Left renal cortex interstitium (tissue), 4 donors: Measurements from ENCODE around the gene TSSK2. TPM values are rescaled to one million over a fixed set of nuclear protein-coding genes. Genes with fewer than 3 reads are reported as not detected.
A peak's percentile ranks its signal among the peaks of the same experiment; 100 is the strongest.

Experiments used
- DNase-seq, 4 donors: peaks; one replicate each; pipeline ENCODE4 v3.0.0-alpha.2; 2013; ENCODE audit warnings: low read depth in 4 of 4, low spot score in 2 of 4, missing footprints in 1 of 4
- polyA plus RNA-seq, 4 donors: library from polyadenylated mRNA; unstranded; fragments of 120-200 nt; gene quantifications; one replicate each; pipeline ENCODE4 v1.2.1, GENCODE V29; 2013; ENCODE audit not compliant: insufficient read length in 4 of 4

TSSK2 gene
- polyA plus RNA-seq, 4 donors = not detected

- no peak for DNase-seq
These were observed 25.0 kb upstream of the TSSK2 start for GRCh38 chr22:19105867-19106802.

- no peak for DNase-seq
These were observed 24.0 kb upstream of the TSSK2 start for GRCh38 chr22:19106886-19107729.

GRCh38 chr22:19107730-19108074, 23.4 kb upstream of the TSSK2 start:
- no peak for DNase-seq

GRCh38 chr22:19108807-19109197, 22.3 kb upstream of the TSSK2 start:
- no peak for DNase-seq

GRCh38 chr22:19109198-19110063, 21.7 kb upstream of the TSSK2 start:
- no peak for DNase-seq

GRCh38 chr22:19110064-19110458, 21.0 kb upstream of the TSSK2 start:
- DNase-seq = no peak

GRCh38 chr22:19110646-19111045, 20.5 kb upstream of the TSSK2 start:
- DNase-seq = no peak

GRCh38 chr22:19111140-19111539, 20.0 kb upstream of the TSSK2 start:
- DNase-seq = no peak

- no peak for DNase-seq
These were observed 19.5 kb upstream of the TSSK2 start for GRCh38 chr22:19111584-19111983.

- no peak for DNase-seq
These were observed 17.7 kb upstream of the TSSK2 start for GRCh38 chr22:19113429-19113828.

GRCh38 chr22:19114984-19115552, 16.0 kb upstream of the TSSK2 start:
- no peak for DNase-seq

GRCh38 chr22:19115628-19116027, 15.5 kb upstream of the TSSK2 start:
- no peak for DNase-seq

- DNase-seq = no peak
These were observed 14.0 kb upstream of the TSSK2 start for GRCh38 chr22:19117111-19117512.

GRCh38 chr22:19118329-19118880, 12.7 kb upstream of the TSSK2 start:
- no peak for DNase-seq

- DNase-seq = no peak
These were observed 11.2 kb upstream of the TSSK2 start for GRCh38 chr22:19119949-19120348.

- DNase-seq = no peak
These were observed 10.1 kb upstream of the TSSK2 start for GRCh38 chr22:19120829-19121630.

GRCh38 chr22:19121631-19122142, 9.4 kb upstream of the TSSK2 start:
- DNase-seq = peak in 1 of 4 donors; percentile 18

GRCh38 chr22:19122143-19122751, 8.9 kb upstream of the TSSK2 start, which contains the start of gene DGCR2:
Gene DGCR2, minus strand, starts transcription at chr22:19122412. Its CDS starts 206 bp downstream, at chr22:19122206.
- DNase-seq = peak; percentile 78 to 96 (median 89)
